Activated T-helper 2 cell treated with anti-CD3 and anti-CD28 coated beads, Interferon-gamma antibody, Interleukin-2, Interleukin-4, amounts not matched to agents 10 μg/mL and 5 μg/mL and 100 μg/mL, durations not matched to agents 14 hours and 24 hours and 36 hours (primary cell): ENCODE results near the gene APBB1IP. TPM values are rescaled to one million over a fixed set of nuclear protein-coding genes. Genes with fewer than 3 reads are reported as not detected.
"Not testable (repeated sequence)": the region's sequence is repeated elsewhere in the genome, so short reads cannot be mapped to it uniquely, and the experiment has no call there.

Experiments used
- DNase-seq: peaks from one replicate; pipeline ENCODE4 v3.0.0; 2021; ENCODE audit warnings: low spot score
- H3K27ac Mint-ChIP-seq: one replicate; pipeline ENCODE4 v1.8.0; 2021; ENCODE audit warnings: mixed read lengths
- H3K27me3 Mint-ChIP-seq: one replicate; pipeline ENCODE4 v1.8.0; 2021; ENCODE audit warnings: low read depth, mixed read lengths
- H3K36me3 Mint-ChIP-seq: one replicate; pipeline ENCODE4 v1.8.0; 2021; ENCODE audit warnings: low read depth, mixed read lengths
- H3K4me1 Mint-ChIP-seq: one replicate; pipeline ENCODE4 v1.8.0; 2021; ENCODE audit warnings: low read depth, mixed read lengths
- H3K4me3 Mint-ChIP-seq: one replicate; pipeline ENCODE4 v1.8.0; 2021; ENCODE audit warnings: low read depth, mild to moderate bottlenecking, moderate library complexity, mixed read lengths
- H3K9me3 Mint-ChIP-seq: one replicate; pipeline ENCODE4 v1.8.0; 2021; ENCODE audit warnings: mixed read lengths
- intact Hi-C: fragments of 100-400 bp; cut with micrococcal nuclease; formaldehyde crosslinking; loops from one replicate; pipeline ENCODE4 v1.15.1; 2023
- total RNA-seq: library from RNA; stranded (reverse); gene quantifications from 2 replicates; pipeline ENCODE4 v1.2.3, GENCODE V29; 2022

The APBB1IP gene
- total RNA-seq, 1 donor from 2014 or later: 47.4 TPM

DNA sequence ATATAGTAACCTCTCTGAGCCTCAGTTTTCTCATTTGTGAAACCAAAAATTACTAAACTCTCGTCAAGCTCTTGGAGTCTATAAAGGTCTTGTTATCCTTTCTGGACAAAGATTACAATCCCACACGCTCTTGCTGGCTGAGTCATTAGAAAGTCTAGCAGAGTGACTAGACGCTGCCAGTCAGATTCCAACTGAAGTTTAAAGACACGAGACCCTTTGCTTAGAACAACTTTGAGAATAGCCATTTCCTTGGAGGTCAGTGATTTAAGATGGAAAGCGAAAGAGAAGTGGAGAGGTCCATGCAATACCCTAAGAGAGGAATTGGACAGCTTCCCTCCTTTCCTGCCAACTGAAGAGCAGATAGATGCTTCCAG lies 119.5 kb downstream of the APBB1IP start:
- Mint-ChIP-seq H3K9me3 (no peaks in the 10 kb centered on the region), H3K4me3 (no peak overlapping the region), H3K36me3 (peaks cover 40% of the 10 kb centered on the region), H3K27ac (no peak overlapping the region), H3K4me1 (no peaks in the 10 kb centered on the region), H3K27me3 (no peaks in the 10 kb centered on the region)
- intact Hi-C loops: loop anchor here (1.0 kb wide), 1 partner anchor 222 kb away; no protein-coding TSS in a partner anchor
- no peak for DNase-seq

DNA sequence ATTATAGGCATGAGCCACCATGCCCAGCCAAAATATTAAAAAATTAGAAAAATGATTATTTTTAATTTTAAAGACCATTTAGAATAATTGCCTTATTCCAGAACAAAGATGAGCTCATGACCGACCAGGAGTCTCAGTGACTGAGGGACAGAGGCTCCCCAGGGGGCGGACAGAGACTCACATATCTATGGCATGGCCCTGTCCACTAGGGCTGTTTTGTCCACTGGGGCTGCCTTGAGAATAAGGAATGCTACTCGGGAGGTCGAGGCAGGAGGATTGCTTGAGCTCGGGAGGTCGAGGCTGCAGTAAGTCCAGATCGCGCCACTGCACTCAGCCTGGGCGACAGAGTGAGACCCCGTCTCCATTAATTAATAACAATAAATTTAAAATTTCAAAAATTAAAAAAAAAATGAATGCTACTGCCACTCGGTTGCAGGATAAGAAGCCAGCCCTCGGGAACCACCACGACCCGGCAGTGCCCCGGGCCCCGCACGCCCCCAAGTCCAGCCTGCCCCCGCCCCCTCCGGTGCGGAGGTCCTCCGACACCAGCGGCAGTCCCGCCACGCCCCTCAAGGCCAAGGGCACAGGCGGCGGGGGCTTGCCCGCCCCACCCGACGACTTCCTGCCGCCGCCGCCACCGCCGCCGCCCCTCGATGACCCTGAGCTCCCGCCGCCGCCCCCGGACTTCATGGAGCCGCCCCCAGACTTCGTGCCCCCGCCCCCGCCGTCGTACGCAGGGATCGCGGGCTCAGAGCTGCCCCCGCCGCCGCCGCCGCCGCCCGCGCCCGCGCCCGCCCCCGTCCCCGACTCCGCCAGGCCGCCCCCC lies 128.6 kb downstream of the APBB1IP start:
- Mint-ChIP-seq H3K4me1 (no peaks in the 10 kb centered on the region), H3K36me3 (peaks cover 80% of the 10 kb centered on the region), H3K27me3 (no peaks in the 10 kb centered on the region), H3K4me3 (no peak overlapping the region), H3K27ac (no peak overlapping the region), H3K9me3 (peaks cover 5% of the 10 kb centered on the region)
- intact Hi-C loops: no loop called here
- DNase-seq: no peak

DNA sequence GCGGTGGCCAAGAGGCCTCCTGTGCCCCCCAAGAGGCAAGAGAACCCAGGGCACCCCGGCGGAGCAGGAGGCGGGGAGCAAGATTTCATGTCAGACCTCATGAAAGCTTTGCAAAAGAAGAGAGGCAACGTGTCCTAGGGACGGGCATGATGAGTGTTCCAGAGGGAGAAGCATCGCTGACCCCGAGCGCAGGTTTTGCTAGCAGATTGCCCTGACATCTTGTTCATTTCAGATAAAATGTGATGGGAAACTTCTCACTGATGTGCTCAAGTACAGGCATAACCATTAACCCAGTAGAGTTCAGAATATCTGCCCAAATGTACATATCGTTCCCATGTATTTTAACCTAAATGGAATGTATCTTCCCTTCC lies 129.2 kb downstream of the APBB1IP start:
- no peak for DNase-seq
- H3K4me3 Mint-ChIP-seq: no peak overlapping the region
- H3K27ac Mint-ChIP-seq: no peak overlapping the region
- no peaks in the 10 kb centered on the region for H3K4me1 Mint-ChIP-seq
- H3K27me3 Mint-ChIP-seq: no peaks in the 10 kb centered on the region
- intact Hi-C loops: no loop called here
- H3K9me3 Mint-ChIP-seq: peaks cover 6% of the 10 kb centered on the region
- H3K36me3 Mint-ChIP-seq: peaks cover 80% of the 10 kb centered on the region

DNA sequence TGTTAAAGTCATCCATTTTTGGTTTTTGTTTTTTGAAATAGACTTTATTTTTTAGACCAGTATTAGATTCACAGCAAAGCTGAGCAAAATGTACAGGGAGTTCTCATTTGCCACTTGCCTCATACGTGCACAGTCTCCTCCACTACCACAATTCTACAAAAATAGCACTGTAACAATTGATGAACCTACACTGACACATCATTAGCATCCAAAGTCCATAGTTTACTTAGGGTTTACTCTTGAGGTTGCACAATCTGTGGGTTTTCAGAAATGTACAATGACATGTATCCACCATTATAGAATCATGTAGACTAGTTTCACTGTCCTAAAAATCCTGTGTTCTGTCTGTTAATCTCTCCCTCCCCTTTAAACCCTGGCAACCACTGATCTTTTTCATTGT lies 133.5 kb downstream of the APBB1IP start:
- Mint-ChIP-seq H3K27ac (no peak overlapping the region), H3K36me3 (peaks cover 72% of the 10 kb centered on the region)
- intact Hi-C loops: no loop called here

DNA sequence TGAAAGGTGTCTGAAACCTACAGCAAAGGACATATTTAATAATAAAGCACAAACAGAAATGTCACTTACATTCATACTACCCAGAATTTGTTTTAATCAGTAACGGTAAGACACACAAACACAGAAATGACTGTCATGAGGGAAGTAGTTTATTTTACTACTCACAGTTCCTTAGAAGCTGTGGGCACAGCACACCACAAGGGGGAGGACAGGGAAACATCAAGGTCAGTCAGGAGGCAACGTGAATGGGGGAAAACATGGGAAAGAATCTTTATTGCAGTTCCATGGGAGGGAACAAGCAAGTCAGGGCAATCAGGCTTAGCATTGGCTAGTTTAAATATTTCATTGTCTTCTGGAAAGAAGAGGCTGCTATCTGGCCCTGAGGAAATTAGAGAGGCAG lies 135.5 kb downstream of the APBB1IP start:
- intact Hi-C loops: no loop called here
- H3K27me3 Mint-ChIP-seq: no peaks in the 10 kb centered on the region
- H3K4me1 Mint-ChIP-seq: no peaks in the 10 kb centered on the region
- H3K36me3 Mint-ChIP-seq: peaks cover 57% of the 10 kb centered on the region
- H3K4me3 Mint-ChIP-seq: no peak overlapping the region
- peaks cover 17% of the 10 kb centered on the region for H3K9me3 Mint-ChIP-seq
- H3K27ac Mint-ChIP-seq: no peak overlapping the region
- DNase-seq: no peak

More for the DNA sequence above, 133.5 kb downstream of the APBB1IP start:
- Mint-ChIP-seq H3K27me3 (no peaks in the 10 kb centered on the region), H3K9me3 (peaks cover 17% of the 10 kb centered on the region), H3K4me3 (no peak overlapping the region), H3K4me1 (no peaks in the 10 kb centered on the region)
- no peak for DNase-seq

DNA sequence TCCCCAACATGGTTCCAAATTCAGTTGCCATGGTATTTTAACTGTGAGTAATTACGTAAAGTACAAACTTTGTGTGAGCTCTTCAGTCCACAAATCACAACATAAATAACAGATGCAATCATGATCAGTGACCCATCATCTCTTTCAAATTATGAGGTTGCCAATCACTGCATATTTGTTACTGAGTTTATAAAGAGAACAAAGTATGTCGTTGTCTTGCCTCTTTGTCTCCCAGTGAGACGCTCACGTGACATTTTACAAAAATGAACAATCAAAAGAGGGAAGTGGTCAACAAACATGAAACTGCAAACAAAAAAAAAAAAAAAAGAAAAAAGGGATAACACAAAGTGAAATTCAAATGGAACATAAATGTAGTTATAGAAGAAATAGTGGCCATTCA lies 136.6 kb downstream of the APBB1IP start:
- Mint-ChIP-seq H3K9me3 (peaks cover 17% of the 10 kb centered on the region), H3K36me3 (peaks cover 50% of the 10 kb centered on the region), H3K27me3 (no peaks in the 10 kb centered on the region)

DNA sequence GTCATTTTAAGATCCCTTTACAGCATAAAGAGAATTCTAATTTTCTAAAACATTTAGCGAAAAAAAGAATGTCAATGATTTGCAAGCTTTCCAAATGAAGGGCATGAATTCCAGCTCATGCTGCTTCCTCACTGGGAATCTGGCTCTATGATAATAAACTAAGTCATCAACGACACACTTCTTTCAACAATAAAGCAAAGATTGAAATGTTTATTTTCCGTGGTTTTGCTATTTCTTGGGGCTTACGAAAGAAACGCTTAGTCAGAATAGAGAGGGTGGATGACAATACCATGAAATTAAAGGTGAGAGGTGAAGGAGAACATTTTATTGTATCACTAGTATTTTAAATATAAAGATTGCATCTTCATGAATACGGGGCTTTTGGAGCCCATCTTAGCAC lies 140.2 kb downstream of the APBB1IP start:
- H3K36me3 Mint-ChIP-seq: peaks cover 20% of the 10 kb centered on the region
- DNase-seq, H3K9me3 Mint-ChIP-seq, H3K4me3 Mint-ChIP-seq, H3K4me1 Mint-ChIP-seq, H3K27me3 Mint-ChIP-seq, intact Hi-C loops, H3K27ac Mint-ChIP-seq: not testable (repeated sequence)

More for the DNA sequence above, 136.6 kb downstream of the APBB1IP start:
- H3K27ac Mint-ChIP-seq: no peak overlapping the region
- H3K4me1 Mint-ChIP-seq: no peaks in the 10 kb centered on the region
- intact Hi-C loops: no loop called here
- H3K4me3 Mint-ChIP-seq: no peak overlapping the region
- DNase-seq: no peak

DNA sequence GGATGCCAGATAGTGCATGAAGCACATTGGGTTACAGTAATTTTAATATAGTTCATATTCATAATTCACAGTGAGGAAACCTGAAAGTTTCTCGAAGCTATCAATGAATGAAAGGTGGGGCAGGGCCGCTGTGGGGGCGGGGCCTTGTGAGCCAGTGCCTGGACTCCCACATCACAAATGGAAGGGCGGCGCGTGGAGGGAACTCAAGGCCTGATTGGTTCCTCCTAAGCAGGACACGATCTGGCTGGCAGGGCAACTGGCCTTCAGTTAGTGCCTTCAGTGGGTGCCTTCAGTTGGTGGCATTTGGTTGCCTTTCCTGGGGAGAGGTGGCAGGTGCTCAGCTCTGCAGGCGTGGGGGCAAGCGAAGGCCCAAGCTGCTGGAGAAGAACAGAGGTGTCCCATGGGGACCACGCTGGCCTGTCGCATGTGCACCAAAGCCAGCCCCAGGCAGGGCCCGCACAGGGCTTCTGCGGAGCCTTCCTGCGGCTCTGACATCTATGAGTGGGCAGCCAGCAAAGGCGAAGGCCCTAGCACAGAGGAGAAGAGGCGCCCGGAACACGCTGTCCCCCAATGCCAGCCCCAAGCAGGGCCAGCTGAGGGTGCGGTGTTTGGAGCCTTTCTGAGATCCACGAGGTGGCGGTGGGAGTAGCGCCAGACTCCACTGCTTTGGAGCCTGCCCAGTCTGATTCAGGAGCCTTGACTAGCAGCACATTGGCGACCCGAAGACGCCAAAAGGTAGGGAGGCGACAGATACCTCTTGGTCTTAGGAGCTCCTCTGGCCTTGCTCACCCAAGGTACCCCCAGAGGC lies 141.3 kb downstream of the APBB1IP start:
- no peak for DNase-seq
- H3K27ac Mint-ChIP-seq: no peak overlapping the region
- H3K27me3 Mint-ChIP-seq: no peaks in the 10 kb centered on the region
- H3K4me1 Mint-ChIP-seq: no peaks in the 10 kb centered on the region
- H3K36me3 Mint-ChIP-seq: peaks cover 10% of the 10 kb centered on the region
- intact Hi-C loops: no loop called here
- no peak overlapping the region for H3K4me3 Mint-ChIP-seq
- peaks cover 8% of the 10 kb centered on the region for H3K9me3 Mint-ChIP-seq

DNA sequence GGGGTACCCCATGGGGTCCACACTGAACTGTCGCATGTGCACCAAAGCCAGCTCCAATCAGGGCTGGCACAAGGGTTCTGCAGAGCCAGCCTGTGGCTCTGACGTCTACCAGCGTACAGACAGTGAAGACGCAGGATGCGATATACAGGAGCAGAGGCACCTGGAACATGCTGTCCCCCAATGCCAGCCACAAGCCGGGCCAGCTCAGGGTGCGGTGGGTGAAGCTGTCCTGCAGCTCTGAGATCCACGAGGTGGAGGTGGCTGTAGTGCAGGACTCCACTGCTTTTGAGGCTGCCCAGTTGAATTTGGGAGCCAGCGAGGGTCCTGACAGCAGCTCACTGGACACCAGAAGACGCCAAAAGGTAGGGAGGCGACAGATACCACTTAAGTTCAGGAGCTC lies 148.1 kb downstream of the APBB1IP start:
- Mint-ChIP-seq H3K36me3 (no peaks in the 10 kb centered on the region), H3K4me1 (no peaks in the 10 kb centered on the region), H3K27ac (no peak overlapping the region), H3K27me3 (no peaks in the 10 kb centered on the region), H3K9me3 (no peaks in the 10 kb centered on the region), H3K4me3 (no peak overlapping the region)
- intact Hi-C loops: no loop called here
- DNase-seq: no peak

DNA sequence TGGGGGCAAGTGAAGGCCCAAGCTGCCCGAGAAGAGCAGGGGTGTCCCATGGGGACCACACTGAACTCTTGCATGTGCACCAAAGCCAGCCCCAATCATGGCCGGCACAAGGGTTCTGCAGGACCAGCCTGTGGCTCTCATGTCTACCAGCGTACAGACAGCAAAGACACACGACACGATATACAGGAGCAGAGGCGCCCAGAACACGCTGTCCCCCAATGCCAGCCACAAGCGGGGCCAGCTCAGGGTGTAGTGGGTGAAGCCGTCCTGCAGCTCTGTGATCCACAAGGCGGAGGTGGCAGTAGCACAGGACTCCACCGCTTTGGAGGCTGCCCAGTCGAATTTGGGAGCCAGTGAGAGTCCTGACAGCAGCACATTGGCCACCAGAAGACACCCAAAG lies 150.5 kb downstream of the APBB1IP start:
- Mint-ChIP-seq H3K4me3 (no peak overlapping the region), H3K27ac (no peak overlapping the region), H3K4me1 (no peaks in the 10 kb centered on the region), H3K36me3 (no peaks in the 10 kb centered on the region), H3K9me3 (no peaks in the 10 kb centered on the region), H3K27me3 (no peaks in the 10 kb centered on the region)
- intact Hi-C loops: no loop called here
- DNase-seq: no peak

DNA sequence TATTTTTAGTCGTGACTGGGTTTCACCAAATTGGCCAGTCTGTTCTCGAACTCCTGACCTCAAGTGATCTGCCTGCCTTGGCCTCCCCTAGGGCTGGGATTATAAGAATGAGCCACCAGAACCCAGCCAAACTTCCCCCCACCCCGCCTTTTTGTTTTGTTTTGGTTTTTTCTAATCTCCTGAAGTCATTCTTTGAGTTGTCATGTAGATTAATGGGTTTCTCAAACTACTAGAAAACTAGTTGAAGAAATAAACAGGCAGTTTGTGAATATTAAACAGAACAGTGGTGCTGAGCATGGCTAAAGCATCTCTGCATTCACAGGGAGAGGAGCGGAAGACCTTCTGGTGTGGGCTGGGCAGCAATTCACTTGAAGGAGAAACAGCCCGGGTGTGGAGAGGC lies 151.7 kb downstream of the APBB1IP start:
- H3K4me1 Mint-ChIP-seq, H3K27ac Mint-ChIP-seq, H3K36me3 Mint-ChIP-seq, intact Hi-C loops, H3K9me3 Mint-ChIP-seq, H3K4me3 Mint-ChIP-seq, H3K27me3 Mint-ChIP-seq, DNase-seq: not testable (repeated sequence)

DNA sequence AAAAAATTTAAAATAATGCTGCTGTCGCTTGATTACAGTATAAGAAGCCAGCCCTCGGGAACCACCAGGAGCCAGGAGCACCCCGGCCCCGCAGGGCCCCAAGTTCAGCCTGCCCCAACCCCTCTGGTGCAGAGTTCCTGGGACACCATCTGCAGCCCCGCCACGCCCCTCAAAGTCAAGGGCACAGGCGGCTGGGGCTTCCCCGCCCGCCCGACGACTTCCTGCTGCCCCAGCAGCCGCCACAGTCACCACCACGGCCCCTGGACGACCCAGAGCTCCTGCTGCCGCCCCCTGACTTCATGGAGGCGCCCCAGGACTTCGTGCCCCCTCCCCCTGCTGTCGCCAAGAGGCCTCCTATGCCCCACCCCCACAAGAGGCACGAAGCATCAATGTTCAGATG lies 155.8 kb downstream of the APBB1IP start:
- no peak for DNase-seq
- H3K4me3 Mint-ChIP-seq: no peak overlapping the region
- H3K4me1 Mint-ChIP-seq: no peaks in the 10 kb centered on the region
- H3K9me3 Mint-ChIP-seq: no peaks in the 10 kb centered on the region
- no peaks in the 10 kb centered on the region for H3K27me3 Mint-ChIP-seq
- no peak overlapping the region for H3K27ac Mint-ChIP-seq
- no peaks in the 10 kb centered on the region for H3K36me3 Mint-ChIP-seq
- intact Hi-C loops: no loop called here

DNA sequence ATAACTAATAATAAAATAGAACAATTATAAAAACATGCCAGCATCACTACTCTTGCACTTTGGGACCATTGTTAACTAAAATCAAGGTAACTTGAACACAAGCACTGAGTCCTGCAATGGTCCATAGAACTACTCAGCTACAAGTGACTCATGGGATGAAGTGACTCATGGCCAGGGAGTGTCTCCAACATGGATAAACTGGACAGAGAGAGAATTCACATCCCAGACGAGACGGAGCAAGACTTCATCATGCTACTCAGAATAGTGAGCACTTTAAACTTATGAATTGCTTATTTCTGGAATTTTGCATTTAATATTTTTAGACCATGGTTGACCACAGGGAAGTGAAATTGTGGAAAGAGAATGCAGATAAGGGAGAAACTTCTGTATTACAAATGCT lies 165.1 kb downstream of the APBB1IP start:
- H3K27ac Mint-ChIP-seq, H3K4me1 Mint-ChIP-seq, H3K9me3 Mint-ChIP-seq, DNase-seq, H3K4me3 Mint-ChIP-seq, H3K36me3 Mint-ChIP-seq, intact Hi-C loops: not testable (repeated sequence)
- peaks cover 22% of the 10 kb centered on the region for H3K27me3 Mint-ChIP-seq
